Calu3 (cell line): ENCODE data around the gene SPATA45. TPM values are rescaled to one million over a fixed set of nuclear protein-coding genes. Genes with fewer than 3 reads are reported as not detected.
A peak's percentile ranks its signal among the peaks of the same experiment; 100 is the strongest.

Experiments used
- Bru-seq: library from RNA; stranded (reverse); fragments of 400-500 nt; gene quantifications from one replicate; lab custom pipeline; 2021; lab: Mats Ljungman, UMichigan
- BruChase-seq, 2 experiments: library from RNA; stranded (reverse); fragments of 400-500 nt; gene quantifications; one replicate each; lab custom pipeline; 2021; lab: Mats Ljungman, UMichigan
- BruUV-seq: library from RNA; stranded (reverse); fragments of 400-500 nt; replicated peaks from 2 replicates; lab custom pipeline; 2021; lab: Mats Ljungman, UMichigan
- CTCF ChIA-PET: fragments of 300-600 bp; sonication (Branson Sonifier 250); formaldehyde crosslinking; loops from one replicate; lab custom pipeline; 2022; ENCODE audit warnings: antibody characterized with exemption; lab: Charles Lee
- DNase-seq: peaks from one replicate; pipeline ENCODE4 v3.0.0; 2022
- H3K27ac Mint-ChIP-seq: one replicate; pipeline ENCODE4 v1.8.0; 2022; ENCODE audit warnings: mixed read lengths; ENCODE audit not compliant: unreplicated experiment
- H3K27me3 Mint-ChIP-seq: one replicate; pipeline ENCODE4 v1.8.0; 2022; ENCODE audit warnings: mixed read lengths; ENCODE audit not compliant: unreplicated experiment
- H3K36me3 Mint-ChIP-seq: one replicate; pipeline ENCODE4 v1.8.0; 2022; ENCODE audit warnings: mild to moderate bottlenecking, moderate library complexity, mixed read lengths; ENCODE audit not compliant: insufficient read depth, unreplicated experiment
- H3K4me1 Mint-ChIP-seq: one replicate; pipeline ENCODE4 v1.8.0; 2022; ENCODE audit warnings: mild to moderate bottlenecking, low read depth, mixed read lengths; ENCODE audit not compliant: unreplicated experiment
- H3K4me3 Mint-ChIP-seq: one replicate; pipeline ENCODE4 v1.8.0; 2022; ENCODE audit warnings: mild to moderate bottlenecking, low read depth, moderate library complexity, mixed read lengths; ENCODE audit not compliant: unreplicated experiment
- H3K9me3 Mint-ChIP-seq: one replicate; pipeline ENCODE4 v1.8.0; 2022; ENCODE audit warnings: low read depth, mixed read lengths; ENCODE audit not compliant: unreplicated experiment
- CTCF ChIP-seq: fragments of 200-600 bp; IDR thresholded peaks from one replicate; pipeline ENCODE4 v1.8.0; 2022; ENCODE audit warnings: antibody characterized with exemption; ENCODE audit not compliant: unreplicated experiment
- intact Hi-C: fragments of 100-400 bp; cut with micrococcal nuclease; formaldehyde crosslinking; loops from one replicate; pipeline ENCODE4 v1.10.0; 2022; ENCODE audit not compliant: unreplicated experiment
- long read RNA-seq: library from polyadenylated mRNA; stranded (forward); transcript quantifications from one replicate; pipeline ENCODE4 v2.0.0, GENCODE V29; 2022
- total RNA-seq: library from RNA; stranded (reverse); gene quantifications from 2 replicates; pipeline ENCODE4 v1.2.3, GENCODE V29; 2022

Gene SPATA45
- 0.80 and 1.1 TPM in 2 replicates for total RNA-seq
- percentile 27 among the genes with signal in this experiment for Bru-seq, nascent RNA
- BruChase-seq, experiment 1, labeled RNA remaining after a 6-hour chase = percentile 32 among the genes with signal in this experiment
- percentile 26 among the genes with signal in this experiment for BruChase-seq, experiment 2, labeled RNA remaining after a 2-hour chase
- long read RNA-seq, partial matches to known transcripts = 0 of 3 reads
- long read RNA-seq, other reads (novel, unspliced or antisense) = 3 of 3 reads

GRCh38 chr1:212847549-212847948 is at the start of gene SPATA45:
Gene SPATA45 (minus strand): TSS chr1:212847649. CDS start chr1:212836149, 11,500 bp downstream.
- no peak within 1 kb of the TSS for H3K4me3 Mint-ChIP-seq
- BruUV-seq = no TSS peak
- no peak for DNase-seq
- no peaks in the 10 kb centered on the region for H3K4me1 Mint-ChIP-seq
- peaks cover 2% of the 10 kb centered on the region for H3K9me3 Mint-ChIP-seq
- H3K27me3 Mint-ChIP-seq = no peaks in the 10 kb centered on the region
- no peak within 1 kb of the TSS for H3K27ac Mint-ChIP-seq
- no peak for TF ChIP-seq CTCF
- CTCF ChIA-PET = no interaction called here
- H3K36me3 Mint-ChIP-seq = peaks cover 5% of the 10 kb centered on the region
- intact Hi-C loops = no loop called here

- Mint-ChIP-seq H3K27ac (no peak overlapping the region), H3K4me1 (no peaks in the 10 kb centered on the region), H3K36me3 (peaks cover 43% of the 10 kb centered on the region), H3K27me3 (no peaks in the 10 kb centered on the region), H3K9me3 (no peaks in the 10 kb centered on the region), H3K4me3 (no peak overlapping the region)
- CTCF ChIA-PET = interaction anchor here (0.5 to 1.1 kb wide), 3 partner anchors 26 to 437 kb away, joined by 3 read pairs; partner anchors contain the start of gene FLVCR1
- no peak for DNase-seq
- TF ChIP-seq CTCF = no peak
- intact Hi-C loops = no loop called here
- no TSS peak for BruUV-seq
Measured at GRCh38 chr1:212892108-212892507, 44.7 kb upstream of the SPATA45 start.

GRCh38 chr1:212884592-212884991 is 37.1 kb upstream of the SPATA45 start:
- Mint-ChIP-seq H3K9me3 (no peaks in the 10 kb centered on the region), H3K27me3 (no peaks in the 10 kb centered on the region), H3K27ac (no peak overlapping the region), H3K4me3 (no peak overlapping the region), H3K4me1 (no peaks in the 10 kb centered on the region), H3K36me3 (peaks cover 35% of the 10 kb centered on the region)
- no peak for TF ChIP-seq CTCF
- BruUV-seq = no TSS peak
- intact Hi-C loops = no loop called here
- DNase-seq = no peak
- CTCF ChIA-PET = no interaction called here

GRCh38 chr1:212879947-212880690 is 32.7 kb upstream of the SPATA45 start:
- intact Hi-C loops = no loop called here
- DNase-seq = no peak
- no TSS peak for BruUV-seq
- Mint-ChIP-seq H3K9me3 (no peaks in the 10 kb centered on the region), H3K4me3 (no peak overlapping the region), H3K27ac (no peak overlapping the region), H3K36me3 (peaks cover 25% of the 10 kb centered on the region), H3K27me3 (no peaks in the 10 kb centered on the region), H3K4me1 (no peaks in the 10 kb centered on the region)
- no peak for TF ChIP-seq CTCF
- CTCF ChIA-PET = no interaction called here
